ENCODE measurements around the gene PLEKHA5. TPM values are rescaled to one million over a fixed set of nuclear protein-coding genes. Genes with fewer than 3 reads are reported as not detected.

PLEKHA5 gene
- total RNA-seq, 4 donors from 2014 or later: 26.9 to 78.0 (median 39.6) TPM

GRCh38 chr12:19095756-19096480, 33.6 kb upstream of the PLEKHA5 start:
- H3K27ac ChIP-seq: peak overlapping the region; percentile 26 to 72 (median 60)
- DNase-seq: no peak
- H3K4me3 ChIP-seq: no peak overlapping the region
- no peaks in the 10 kb centered on the region for H3K36me3 ChIP-seq
- H3K4me1 ChIP-seq: peaks cover 0 to 12% (median 2%) of the 10 kb centered on the region in 4 donors
- TF ChIP-seq, protein P1, sequence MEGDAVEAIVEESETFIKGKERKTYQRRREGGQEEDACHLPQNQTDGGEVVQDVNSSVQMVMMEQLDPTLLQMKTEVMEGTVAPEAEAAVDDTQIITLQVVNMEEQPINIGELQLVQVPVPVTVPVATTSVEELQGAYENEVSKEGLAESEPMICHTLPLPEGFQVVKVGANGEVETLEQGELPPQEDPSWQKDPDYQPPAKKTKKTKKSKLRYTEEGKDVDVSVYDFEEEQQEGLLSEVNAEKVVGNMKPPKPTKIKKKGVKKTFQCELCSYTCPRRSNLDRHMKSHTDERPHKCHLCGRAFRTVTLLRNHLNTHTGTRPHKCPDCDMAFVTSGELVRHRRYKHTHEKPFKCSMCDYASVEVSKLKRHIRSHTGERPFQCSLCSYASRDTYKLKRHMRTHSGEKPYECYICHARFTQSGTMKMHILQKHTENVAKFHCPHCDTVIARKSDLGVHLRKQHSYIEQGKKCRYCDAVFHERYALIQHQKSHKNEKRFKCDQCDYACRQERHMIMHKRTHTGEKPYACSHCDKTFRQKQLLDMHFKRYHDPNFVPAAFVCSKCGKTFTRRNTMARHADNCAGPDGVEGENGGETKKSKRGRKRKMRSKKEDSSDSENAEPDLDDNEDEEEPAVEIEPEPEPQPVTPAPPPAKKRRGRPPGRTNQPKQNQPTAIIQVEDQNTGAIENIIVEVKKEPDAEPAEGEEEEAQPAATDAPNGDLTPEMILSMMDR (IDR thresholded peaks at IDR 0.05): no peak
- TF ChIP-seq POLR2AphosphoS5 (IDR thresholded peaks at IDR 0.05) (no peak), EP300 (IDR thresholded peaks at IDR 0.05; ENCODE audit: low read depth) (no peak), POLR2A (IDR thresholded peaks at IDR 0.05) (no peak)
- whole genome bisulfite sequencing, 2 donors (ENCODE audit: low coverage in 1 of 2): 56 to 71% methylated on average over 7 to 8 of the region's 8 CpGs
- in situ Hi-C loops (cut with MboI; ENCODE audit: low pct_ligation_motif_present in 1 of 4, low pct_unique_long_range_greater_than_20kb in 1 of 4, low sequenced_read_pairs in 3 of 4) (no loop called here), intact Hi-C loops (cut with DNase I; ENCODE audit: low total_unique reads) (no loop called here)
- H3K9me3 ChIP-seq: no peaks in the 10 kb centered on the region
- H3K27me3 ChIP-seq: no peaks in the 10 kb centered on the region

DNA sequence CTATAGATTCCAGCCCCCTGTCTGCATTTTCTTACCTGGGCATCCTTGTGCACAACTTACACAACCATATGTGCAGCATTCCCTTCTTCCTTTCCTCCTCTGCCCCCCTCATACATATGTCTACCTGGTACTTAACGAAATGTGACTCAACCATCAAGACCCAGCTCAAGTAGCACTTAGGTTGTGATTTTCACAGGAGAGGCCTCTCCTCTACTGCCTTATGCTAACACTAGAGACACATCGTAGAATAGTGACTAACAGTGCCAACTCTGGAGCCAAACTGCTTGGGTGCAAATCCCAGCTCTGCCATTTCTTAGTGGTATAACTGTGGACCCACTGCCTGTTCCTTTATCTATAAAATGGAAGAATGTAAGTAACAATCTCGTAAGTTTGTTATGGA, 24.1 kb upstream of the PLEKHA5 start:
- DNase-seq: no peak
- intact Hi-C loops (cut with DNase I; ENCODE audit: low total_unique reads) (no loop called here), in situ Hi-C loops (cut with MboI; ENCODE audit: low pct_ligation_motif_present in 1 of 4, low pct_unique_long_range_greater_than_20kb in 1 of 4, low sequenced_read_pairs in 3 of 4) (no loop called here)
- no peaks in the 10 kb centered on the region for H3K9me3 ChIP-seq
- H3K27me3 ChIP-seq: no peaks in the 10 kb centered on the region
- no peaks in the 10 kb centered on the region for H3K36me3 ChIP-seq
- H3K27ac ChIP-seq: no peak overlapping the region
- TF ChIP-seq, protein P1 (IDR thresholded peaks at IDR 0.05): no peak
- no peak for TF ChIP-seq EP300 (IDR thresholded peaks at IDR 0.05; ENCODE audit: low read depth)
- no peak for TF ChIP-seq POLR2AphosphoS5 (IDR thresholded peaks at IDR 0.05)
- TF ChIP-seq POLR2A (IDR thresholded peaks at IDR 0.05): no peak
- no peaks in the 10 kb centered on the region for H3K4me1 ChIP-seq
- 86 to 100% methylated on average over 1 to 3 of the region's 3 CpGs for WGBS, 2 donors (ENCODE audit: low coverage in 1 of 2)
- H3K4me3 ChIP-seq: no peak overlapping the region

- Histone ChIP-seq H3K27me3 (no peaks in the 10 kb centered on the region), H3K9me3 (no peaks in the 10 kb centered on the region), H3K36me3 (no peaks in the 10 kb centered on the region), H3K4me1 (no peaks in the 10 kb centered on the region), H3K27ac (no peak overlapping the region), H3K4me3 (no peak overlapping the region)
- no peak for DNase-seq
- intact Hi-C loops (cut with DNase I; ENCODE audit: low total_unique reads) (no loop called here), in situ Hi-C loops (cut with MboI; ENCODE audit: low pct_ligation_motif_present in 1 of 4, low pct_unique_long_range_greater_than_20kb in 1 of 4, low sequenced_read_pairs in 3 of 4) (no loop called here)
- 96 to 100% methylated on average over 6 to 24 of the region's 24 CpGs for WGBS, 2 donors (ENCODE audit: low coverage in 1 of 2)
- TF ChIP-seq, protein P1 (IDR thresholded peaks at IDR 0.05): no peak
- TF ChIP-seq EP300 (IDR thresholded peaks at IDR 0.05; ENCODE audit: low read depth) (no peak), POLR2A (IDR thresholded peaks at IDR 0.05) (no peak), POLR2AphosphoS5 (IDR thresholded peaks at IDR 0.05) (no peak)
Observed at GRCh38 chr12:19107750-19108149, 21.8 kb upstream of the PLEKHA5 start.

DNA sequence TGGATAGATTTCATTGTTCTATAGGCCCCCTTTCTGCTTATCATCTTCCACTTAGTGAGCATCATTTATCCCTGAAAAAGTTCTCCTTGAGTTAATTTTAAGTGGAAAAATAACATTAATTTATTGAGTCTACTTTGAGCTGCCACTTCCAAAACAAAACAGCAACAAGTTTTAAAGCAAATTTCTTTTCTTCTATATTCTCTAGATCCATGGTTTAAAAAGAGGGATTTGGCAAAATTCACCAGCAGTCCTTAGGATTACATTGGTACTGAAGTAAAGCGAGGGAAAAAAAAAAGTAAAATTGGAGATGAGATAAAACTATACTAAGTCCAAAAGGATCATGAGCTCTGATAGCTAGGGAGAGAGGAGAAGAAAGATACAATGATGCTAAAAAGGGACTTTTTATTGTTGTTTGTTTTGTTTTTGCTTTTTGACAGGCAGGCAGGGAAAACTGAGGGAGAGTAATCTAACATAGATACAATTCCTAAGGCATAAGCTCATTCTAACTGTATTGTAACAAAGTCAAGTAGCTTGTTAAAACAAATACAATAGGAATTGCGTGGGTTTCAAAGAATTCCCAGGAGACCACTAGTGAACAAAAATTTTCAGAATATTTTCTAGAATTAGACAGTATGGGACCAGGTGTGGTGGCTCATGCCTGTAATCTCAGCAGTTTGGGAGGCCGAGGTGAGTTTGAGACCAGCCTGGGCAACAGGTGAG, 19.2 kb upstream of the PLEKHA5 start:
- in situ Hi-C loops (cut with MboI; ENCODE audit: low pct_ligation_motif_present in 1 of 4, low pct_unique_long_range_greater_than_20kb in 1 of 4, low sequenced_read_pairs in 3 of 4): no loop called here
- H3K9me3 ChIP-seq: no peaks in the 10 kb centered on the region
- 72 to 86% methylated on average over 3 of the region's 3 CpGs for WGBS, 2 donors (ENCODE audit: low coverage in 1 of 2)
- H3K36me3 ChIP-seq: no peaks in the 10 kb centered on the region
- no peaks in the 10 kb centered on the region for H3K4me1 ChIP-seq
- no peak for DNase-seq
- intact Hi-C loops (cut with DNase I; ENCODE audit: low total_unique reads): no loop called here
- no peak overlapping the region for H3K4me3 ChIP-seq
- H3K27ac ChIP-seq: no peak overlapping the region
- TF ChIP-seq, protein P1 (IDR thresholded peaks at IDR 0.05): no peak
- TF ChIP-seq POLR2A (IDR thresholded peaks at IDR 0.05): no peak
- no peak for TF ChIP-seq EP300 (IDR thresholded peaks at IDR 0.05; ENCODE audit: low read depth)
- no peak for TF ChIP-seq POLR2AphosphoS5 (IDR thresholded peaks at IDR 0.05)
- H3K27me3 ChIP-seq: no peaks in the 10 kb centered on the region
